HL-60/S4 treated with retinoic acid at 250 ng/mL for 4 days and 3 days (cell line): ENCODE results near the gene FRG2.
"Not testable (repeated sequence)": the region's sequence is repeated elsewhere in the genome, so short reads cannot be mapped to it uniquely, and the experiment has no call there.

ENCODE experiments used
- in situ Hi-C: fragments of 300-500 bp; cut with MboI; formaldehyde crosslinking; loops from 2 replicates; pipeline ENCODE4 v1.7.0; 2022; ENCODE audit warnings: low sequenced_read_pairs

FRG2 gene

DNA sequence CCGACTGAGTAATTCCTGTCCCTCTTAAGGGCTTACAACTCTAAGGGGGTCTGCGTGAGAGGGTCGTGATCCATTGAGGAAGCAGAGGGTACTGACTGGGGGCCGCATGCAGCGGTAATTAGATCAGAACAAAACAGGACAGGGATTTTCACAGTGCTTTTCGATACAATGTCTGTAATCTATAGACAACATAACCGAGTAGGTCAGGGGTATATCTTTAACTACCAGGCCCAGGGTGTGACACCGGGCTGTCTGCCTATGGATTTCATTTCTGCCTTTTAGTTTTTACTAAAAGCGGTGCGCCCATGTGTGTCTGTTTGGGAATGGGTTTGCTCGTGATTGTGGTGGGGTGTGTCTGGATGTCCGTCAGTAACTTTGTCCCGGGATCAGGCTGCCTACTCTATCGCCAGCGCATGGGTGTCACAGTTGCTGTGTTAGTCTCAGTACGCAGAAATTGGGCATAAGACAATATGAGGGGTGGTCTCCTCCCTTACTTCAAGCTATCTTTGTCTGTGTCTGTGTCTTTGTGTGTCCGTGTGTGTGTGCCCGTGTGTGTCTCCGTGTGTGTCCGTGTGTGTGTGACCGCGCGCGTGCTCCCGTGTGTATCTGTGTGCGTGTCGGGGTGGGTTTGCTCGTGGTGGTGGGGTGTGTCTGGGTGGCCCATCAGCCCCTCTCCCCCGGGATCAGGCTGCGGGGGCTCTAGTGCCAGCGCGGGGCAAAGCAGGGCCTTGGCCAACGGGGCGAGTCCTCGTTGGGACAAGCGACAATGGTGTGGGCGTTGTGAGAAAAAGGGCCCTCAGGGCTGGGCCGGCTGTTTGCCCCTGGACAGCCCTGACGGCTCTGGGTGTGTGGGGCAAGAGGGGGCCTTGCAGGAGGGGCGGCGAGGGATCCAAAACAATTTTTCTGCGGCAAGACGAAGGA lies 10.4 kb downstream of the FRG2 start:
- in situ Hi-C loops: no loop called here

DNA sequence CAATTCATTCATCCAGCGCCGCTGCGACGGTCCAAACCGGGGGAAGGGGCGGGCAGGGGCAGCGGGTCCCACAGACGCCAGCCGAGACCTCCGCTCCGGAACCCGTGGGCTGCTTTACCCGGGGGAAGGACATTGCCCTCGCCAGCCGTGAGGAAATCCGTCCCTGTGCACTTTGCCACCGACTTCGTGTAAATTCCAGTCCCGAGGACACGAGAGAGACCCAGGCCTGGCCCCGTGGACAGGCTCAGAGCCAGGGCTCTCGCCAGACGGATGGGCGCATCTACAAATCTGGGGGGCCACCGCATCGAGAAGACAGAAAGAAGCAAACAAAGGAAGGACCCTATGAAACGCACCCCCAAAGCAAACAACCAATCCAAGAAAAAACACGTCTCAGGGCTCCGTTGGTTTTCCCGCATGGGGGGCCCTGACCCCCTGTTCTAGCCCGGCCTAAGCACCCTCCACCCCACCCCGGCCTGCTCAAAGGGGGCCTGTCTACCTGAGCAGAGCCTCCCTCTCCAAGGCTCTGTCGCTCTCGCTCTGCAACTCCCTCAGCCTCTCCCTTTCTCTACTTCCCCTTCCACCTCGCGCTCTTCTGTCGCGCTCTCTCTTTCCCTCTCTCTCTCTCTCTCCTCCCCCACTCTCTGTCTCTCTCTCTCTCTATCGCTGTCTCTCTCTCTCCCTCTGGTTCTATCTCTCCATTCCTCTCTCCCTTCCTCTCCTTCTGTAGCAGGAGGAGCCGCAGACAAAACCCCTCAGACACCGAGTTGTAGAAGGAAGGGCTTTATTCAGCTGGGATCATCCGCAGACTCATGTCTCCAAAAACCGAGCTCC lies 11.3 kb downstream of the FRG2 start:
- in situ Hi-C loops: no loop called here

DNA sequence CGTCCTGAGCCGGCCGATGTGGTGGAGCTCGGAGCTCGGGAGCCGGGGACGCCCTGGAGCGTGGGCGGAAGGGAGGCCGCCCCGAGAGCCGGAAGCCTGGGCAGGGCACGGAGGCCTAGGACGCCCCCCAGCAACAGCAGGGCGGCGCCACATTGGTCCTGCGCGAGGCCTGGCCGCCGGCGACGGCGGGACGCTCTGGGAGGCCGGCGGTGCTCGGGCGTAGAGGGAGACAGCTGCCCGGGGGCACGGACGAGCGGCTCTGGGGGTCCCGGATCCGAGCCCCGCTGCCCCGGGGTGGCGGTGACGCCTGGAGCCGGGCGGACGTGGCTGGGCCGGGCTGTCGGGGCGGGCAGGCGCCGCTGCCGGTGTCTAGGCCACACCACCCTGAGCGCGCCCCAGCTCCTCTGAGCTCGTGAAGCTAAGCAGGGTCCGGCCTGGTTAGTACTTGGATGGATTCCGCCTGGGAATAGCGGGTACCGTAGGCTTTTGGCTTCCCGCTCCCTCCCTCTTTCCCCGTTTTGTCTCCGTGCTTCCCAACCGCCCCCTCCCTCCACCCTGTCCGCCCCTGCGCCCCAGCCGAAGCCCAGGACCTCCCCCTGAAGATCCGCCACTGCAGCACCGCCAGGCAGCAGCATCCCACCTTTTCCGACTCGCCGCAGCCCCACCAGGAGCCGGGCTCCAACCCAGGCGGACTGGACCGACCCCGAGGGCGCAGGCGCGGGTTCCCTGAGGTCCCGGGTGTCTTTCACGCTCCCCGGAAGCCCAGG lies 12.1 kb downstream of the FRG2 start:
- in situ Hi-C loops: no loop called here

DNA sequence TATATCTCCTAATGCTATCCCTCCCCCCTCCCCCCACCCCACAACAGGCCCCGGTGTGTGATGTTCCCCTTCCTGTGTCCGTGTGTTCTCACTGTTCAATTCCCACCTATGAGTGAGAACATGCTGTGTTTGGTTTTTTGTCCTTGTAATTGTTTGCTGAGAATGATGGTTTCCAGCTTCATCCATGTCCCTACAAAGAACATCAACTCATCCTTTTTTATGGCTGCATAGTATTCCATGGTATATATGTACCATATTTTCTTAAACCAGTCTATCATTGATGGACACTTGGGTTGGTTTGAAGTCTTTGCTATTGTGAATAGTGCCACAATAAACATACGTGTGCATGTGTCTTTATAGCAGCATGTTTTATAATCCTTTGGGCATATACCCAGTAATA lies 37.1 kb downstream of the FRG2 start:
- in situ Hi-C loops: not testable (repeated sequence)

DNA sequence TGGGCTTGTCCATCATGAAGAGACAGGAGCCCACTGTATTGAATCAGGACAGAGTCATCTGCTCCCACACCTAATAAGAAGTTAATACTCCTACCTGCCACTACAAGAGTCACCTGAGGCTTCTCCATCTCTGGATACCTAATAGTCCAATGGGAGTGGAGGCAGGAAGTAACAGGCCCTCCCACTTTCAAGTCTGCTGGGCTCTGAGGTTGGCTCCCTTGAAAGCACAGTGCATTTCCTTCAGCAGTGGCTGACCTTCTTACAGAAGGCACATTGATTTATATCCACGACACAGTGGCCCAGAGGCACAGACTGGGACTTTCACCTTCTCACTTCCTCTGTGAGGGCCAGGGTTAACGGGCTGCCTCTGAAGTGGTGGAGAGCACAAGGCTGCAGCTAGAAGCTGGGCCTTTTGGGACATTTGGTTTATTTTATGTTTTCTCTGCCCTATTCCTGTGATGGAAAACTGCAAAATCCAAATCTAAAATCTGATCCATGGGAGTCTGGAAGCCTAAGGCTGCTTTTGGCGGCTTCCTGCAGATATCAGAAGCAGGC lies 38.1 kb downstream of the FRG2 start:
- in situ Hi-C loops: no loop called here

DNA sequence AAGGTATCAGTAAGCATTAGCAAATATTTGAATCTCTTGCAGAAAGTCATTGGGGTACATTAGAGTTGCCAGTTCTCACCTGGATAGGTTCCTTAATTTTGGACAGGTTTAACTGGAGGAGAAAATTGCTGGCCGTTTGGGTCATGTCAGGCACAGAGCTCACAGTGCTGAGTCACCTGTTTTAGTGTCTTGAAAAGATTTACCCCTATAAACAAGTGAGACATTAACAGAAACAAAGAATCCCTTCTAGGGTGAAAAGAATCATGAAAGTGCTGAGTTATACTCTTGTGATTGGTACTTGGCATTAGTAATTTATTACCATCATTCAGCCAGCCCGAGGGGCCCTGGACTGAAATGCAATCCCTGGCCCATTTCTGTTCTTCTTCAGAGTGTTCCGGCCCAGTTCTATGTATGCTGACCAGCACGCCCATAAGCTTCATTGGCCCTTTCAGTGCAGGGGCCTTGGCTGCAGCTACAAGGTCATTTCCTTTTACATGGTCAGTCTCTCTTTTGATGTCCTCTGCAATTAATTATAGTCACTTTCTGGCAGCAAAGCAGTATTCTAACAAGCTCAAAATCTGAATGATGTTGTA lies 41.3 kb downstream of the FRG2 start:
- in situ Hi-C loops: not testable (repeated sequence)

DNA sequence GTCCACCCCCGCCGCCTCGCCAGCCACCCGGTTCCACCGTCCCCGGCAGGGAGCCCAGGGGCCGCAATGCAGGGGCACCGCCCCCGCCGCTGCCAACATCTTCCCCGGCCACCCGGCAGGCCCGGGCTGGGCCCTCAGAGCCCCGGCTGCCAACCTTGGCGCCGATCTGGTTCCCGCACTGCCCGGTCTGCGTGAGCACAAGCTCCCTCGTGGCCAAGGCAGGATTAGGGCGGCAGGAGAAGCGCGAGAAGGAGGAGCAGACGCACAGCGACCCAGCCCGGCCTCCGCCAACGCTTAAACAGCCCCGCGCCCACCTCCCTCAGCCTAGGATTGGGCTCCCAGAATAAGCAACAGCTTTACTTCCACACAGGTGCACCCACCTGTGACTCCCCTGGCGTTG lies 42.4 kb downstream of the FRG2 start:
- in situ Hi-C loops: not testable (repeated sequence)

DNA sequence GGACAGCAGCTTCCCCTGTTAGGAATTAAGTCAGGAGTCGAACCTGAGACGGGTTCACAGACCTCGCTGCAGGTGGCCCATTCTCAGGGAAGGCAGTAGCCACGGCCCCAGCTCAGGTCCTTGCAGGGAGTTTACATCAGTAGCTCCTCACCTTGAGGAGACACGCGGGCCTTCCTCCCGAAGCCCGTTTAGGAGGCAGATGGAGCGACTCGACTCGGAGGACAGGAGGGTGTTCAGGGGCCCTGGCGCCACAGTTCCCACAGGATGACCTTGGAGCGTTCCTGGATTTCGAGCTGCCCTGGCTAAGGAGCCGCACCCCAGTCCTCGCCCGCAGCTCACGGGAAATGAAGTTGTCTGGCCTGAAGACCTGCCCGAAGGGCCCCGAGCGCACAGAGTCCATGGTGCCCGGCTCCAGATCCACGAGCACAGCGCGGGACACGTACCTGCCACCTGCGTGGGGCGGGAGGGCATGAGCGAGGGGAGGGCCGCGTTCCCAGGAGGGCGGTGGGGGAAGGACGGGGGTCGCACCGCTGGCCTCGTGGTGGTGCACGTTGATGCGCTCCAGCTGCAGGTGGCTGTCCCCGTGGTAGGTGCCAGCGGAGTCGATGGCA lies 43.0 kb downstream of the FRG2 start:
- in situ Hi-C loops: not testable (repeated sequence)

DNA sequence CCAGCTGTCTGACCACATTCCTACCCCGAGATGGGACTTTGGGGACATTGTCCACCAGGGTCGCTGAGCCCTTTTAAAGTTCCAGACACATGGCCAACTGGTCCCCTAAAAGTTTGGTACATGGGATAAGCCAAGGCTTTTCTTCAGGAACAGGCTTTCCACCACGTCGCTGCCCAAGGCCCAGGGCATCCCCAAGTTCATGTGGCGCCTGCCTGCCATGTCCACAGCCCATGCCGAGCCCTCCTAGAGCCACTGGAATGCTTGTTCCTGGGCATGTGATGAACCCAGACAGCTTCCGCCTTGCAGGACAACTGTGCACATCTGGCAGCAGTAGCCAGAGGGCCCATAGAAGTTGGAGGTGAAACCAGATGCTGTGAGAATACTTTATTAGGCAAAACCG lies 45.1 kb downstream of the FRG2 start:
- in situ Hi-C loops: no loop called here

DNA sequence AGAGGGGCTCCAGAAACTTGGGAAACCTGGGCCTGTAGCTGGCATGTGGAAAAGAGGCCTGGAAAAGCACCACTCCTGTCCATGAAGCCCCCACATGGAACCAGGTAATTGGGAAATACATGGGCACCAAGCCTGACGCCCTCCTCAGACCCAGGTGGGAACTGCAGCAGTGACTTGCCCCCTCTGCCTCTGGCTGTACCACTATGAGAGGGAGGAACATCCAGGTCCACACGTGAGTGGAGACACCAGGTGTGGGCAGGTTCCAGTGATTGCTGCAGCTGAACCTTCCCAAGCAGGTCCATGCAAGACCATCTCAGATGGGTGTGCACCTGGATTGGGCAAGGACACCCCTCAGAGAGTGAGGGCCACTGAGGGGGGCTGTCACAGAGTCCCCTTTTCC lies 46.8 kb downstream of the FRG2 start:
- in situ Hi-C loops: not testable (repeated sequence)

DNA sequence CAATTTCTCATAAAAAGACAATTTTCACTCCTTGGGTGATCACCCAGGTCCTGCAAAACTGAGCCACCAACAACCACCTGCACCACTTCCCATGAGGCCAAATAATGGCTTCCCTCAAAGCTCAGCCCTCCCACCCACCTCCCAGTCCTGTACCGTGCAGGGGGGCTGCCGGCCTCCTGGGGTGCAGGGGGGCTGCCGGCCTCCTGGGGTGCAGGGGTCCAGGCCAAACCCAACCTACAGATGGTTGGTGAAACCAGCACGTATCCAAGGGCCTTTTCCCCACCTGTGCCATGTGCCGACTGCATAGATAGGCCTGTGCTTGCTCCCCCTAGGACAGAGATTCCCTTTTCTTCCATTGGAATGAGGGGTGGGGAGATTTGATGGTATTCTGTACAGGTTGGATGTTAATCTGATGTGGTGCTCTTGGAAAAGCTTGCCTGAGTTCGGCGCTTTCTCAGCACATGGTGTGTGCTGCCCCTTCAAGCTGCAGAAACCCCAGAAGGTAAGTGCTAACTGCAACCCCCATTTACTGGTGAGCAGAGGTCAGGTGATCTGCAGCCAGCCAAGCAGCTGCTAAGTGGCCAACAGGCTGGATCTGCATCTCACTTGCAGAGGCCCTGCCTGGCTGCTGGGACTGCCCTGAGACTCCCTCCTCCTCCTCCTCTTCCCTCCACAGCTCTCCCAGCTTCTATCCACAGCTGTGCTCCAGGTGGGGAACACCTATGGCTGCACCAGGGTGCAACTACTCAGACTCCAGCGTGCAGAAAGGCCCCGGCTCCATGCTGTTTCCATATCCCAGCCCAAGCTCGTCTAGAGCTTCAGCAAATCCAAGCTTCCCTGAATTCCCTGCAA lies 47.6 kb downstream of the FRG2 start:
- in situ Hi-C loops: no loop called here
